Sigmoid colon (tissue), 7 donors: ENCODE results near the gene SOCS1. TPM values are rescaled to one million over a fixed set of nuclear protein-coding genes. Genes with fewer than 3 reads are reported as not detected.
A peak's percentile ranks its signal among the peaks of the same experiment; 100 is the strongest.

ENCODE experiments used
- DNase-seq: peaks from one replicate; pipeline ENCODE4 v3.0.0-alpha.2; 2019
- H3K27ac ChIP-seq, 4 donors: fragments of 200-600 bp; sonication (generic); one replicate each; pipeline ENCODE4 v1.5.1; 2016 to 2019; ENCODE audit warnings: mild to moderate bottlenecking in 1 of 4
- H3K27me3 ChIP-seq, 3 donors: fragments of 200-600 bp; sonication (generic); one replicate each; pipeline ENCODE4 v1.5.1; 2019; ENCODE audit warnings: mild to moderate bottlenecking in 1 of 3
- H3K36me3 ChIP-seq, 4 donors: fragments of 200-600 bp; sonication (generic); one replicate each; pipeline ENCODE4 v1.5.1; 2016 to 2019
- H3K4me1 ChIP-seq, 4 donors: fragments of 200-600 bp; sonication (generic); one replicate each; pipeline ENCODE4 v1.5.1; 2017 to 2019
- H3K4me3 ChIP-seq, 4 donors: fragments of 200-600 bp; sonication (generic); one replicate each; pipeline ENCODE4 v1.5.1; 2017 to 2019; ENCODE audit warnings: mild to moderate bottlenecking in 2 of 4, moderate library complexity in 1 of 4
- H3K9me3 ChIP-seq, 4 donors: fragments of 200-600 bp in 3 of 4; sonication (generic) in 3 of 4; one replicate each; pipeline versions ENCODE4 v1.5.1 to v1.6.1; 2013 to 2019
- EP300 ChIP-seq, 4 donors: sonication (generic); formaldehyde crosslinking; IDR thresholded peaks; one replicate each; pipeline ENCODE4 v1.6.1; 2017; ENCODE audit warnings: antibody characterized with exemption in 4 of 4
- POLR2A ChIP-seq, 2 donors: fragments of 450-650 bp; IDR thresholded peaks; one replicate each; pipeline ENCODE4 v1.6.1; 2016; ENCODE audit warnings: antibody characterized with exemption in 2 of 2, mild to moderate bottlenecking in 2 of 2, moderate library complexity in 2 of 2
- POLR2AphosphoS5 ChIP-seq, 4 donors: sonication (generic); formaldehyde crosslinking; IDR thresholded peaks; one replicate each; pipeline ENCODE4 v1.6.1; 2017; ENCODE audit warnings: antibody characterized with exemption in 4 of 4
- WGBS, 2 donors: extraction: QIAGEN DNeasy Blood & Tissue Kit; methylation state at CpG; one replicate each; pipeline ENCODE4 v1.1.7; 2013; 5-methylcytosine and 5-hydroxymethylcytosine counted together
- intact Hi-C: fragments of 100-400 bp; cut with DNase I; formaldehyde crosslinking; loops from one replicate; pipeline ENCODE4 v1.15.1; 2023
- polyA plus RNA-seq, 3 donors: library from polyadenylated mRNA; stranded (reverse); fragments of 200-250 nt; gene quantifications; one replicate each; pipeline ENCODE4 v1.2.3, GENCODE V29; 2013
- total RNA-seq, 4 donors: library from RNA; depleted of rRNA; stranded (reverse); fragments of >200 nt; gene quantifications; one replicate each; pipeline ENCODE4 v1.1.0, GENCODE V29; 2016
- TF ChIP-seq, protein P1 (sequence below), 4 experiments: fragments of 450-650 bp in 3 of 4; fragments of 200-600 bp in 1 of 4; IDR thresholded peaks; one replicate each; pipeline ENCODE4 v1.5.1; 2016 to 2019; ENCODE audit warnings: antibody characterized with exemption in 4 of 4, mild to moderate bottlenecking in 3 of 4, moderate library complexity in 2 of 4
- donor health status: healthy with polysubstance abuse.
- donor health status: Bipolar disorder and iron deficiency.
- donor health status: healthy.

Gene SOCS1
- total and polyA plus RNA-seq, 7 donors, result 0.66 to 26.4 (median 4.3) TPM; not detected in 1

DNA sequence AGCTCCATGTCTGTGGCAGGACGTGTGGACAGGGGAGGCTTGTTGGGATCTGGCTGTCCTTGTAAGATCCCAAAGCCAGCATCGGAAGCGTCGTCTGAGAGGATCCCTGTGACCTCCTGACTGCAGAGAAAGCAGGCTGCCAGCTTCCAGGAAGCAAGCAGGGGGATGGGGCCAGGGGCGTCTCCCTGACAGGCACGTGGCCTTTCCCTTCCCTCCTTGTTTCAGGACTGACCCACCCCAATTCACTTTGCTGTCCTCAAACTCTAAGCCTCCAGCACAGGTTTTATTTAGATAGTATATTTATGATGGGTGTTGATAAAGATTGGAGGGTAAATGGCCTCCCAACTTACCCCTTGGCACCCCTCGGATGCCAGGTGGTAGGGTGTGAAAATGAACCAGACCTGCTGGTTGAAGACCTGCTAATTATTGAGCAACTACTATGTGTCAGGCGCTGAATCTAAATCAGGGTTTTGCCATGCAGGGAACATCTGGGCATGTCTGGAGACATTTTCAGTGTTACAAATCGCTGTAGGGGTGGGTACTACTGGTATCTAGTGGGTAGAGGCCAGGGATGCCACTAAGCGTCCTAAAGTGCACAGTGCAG lies 24.5 kb downstream of the SOCS1 start:
- H3K4me1 ChIP-seq, result peaks cover 0 to 7% (median 0%) of the 10 kb centered on the region in 4 donors
- intact Hi-C loops, result no loop called here
- no peaks in the 10 kb centered on the region for H3K27me3 ChIP-seq
- TF ChIP-seq POLR2AphosphoS5 (IDR thresholded peaks at IDR 0.05) (no peak), POLR2A (IDR thresholded peaks at IDR 0.05) (no peak), EP300 (IDR thresholded peaks at IDR 0.05) (no peak)
- TF ChIP-seq, protein P1, sequence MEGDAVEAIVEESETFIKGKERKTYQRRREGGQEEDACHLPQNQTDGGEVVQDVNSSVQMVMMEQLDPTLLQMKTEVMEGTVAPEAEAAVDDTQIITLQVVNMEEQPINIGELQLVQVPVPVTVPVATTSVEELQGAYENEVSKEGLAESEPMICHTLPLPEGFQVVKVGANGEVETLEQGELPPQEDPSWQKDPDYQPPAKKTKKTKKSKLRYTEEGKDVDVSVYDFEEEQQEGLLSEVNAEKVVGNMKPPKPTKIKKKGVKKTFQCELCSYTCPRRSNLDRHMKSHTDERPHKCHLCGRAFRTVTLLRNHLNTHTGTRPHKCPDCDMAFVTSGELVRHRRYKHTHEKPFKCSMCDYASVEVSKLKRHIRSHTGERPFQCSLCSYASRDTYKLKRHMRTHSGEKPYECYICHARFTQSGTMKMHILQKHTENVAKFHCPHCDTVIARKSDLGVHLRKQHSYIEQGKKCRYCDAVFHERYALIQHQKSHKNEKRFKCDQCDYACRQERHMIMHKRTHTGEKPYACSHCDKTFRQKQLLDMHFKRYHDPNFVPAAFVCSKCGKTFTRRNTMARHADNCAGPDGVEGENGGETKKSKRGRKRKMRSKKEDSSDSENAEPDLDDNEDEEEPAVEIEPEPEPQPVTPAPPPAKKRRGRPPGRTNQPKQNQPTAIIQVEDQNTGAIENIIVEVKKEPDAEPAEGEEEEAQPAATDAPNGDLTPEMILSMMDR (IDR thresholded peaks at IDR 0.05), result no peak
- DNase-seq, result no peak
- H3K27ac ChIP-seq, result no peak overlapping the region
- H3K36me3 ChIP-seq, result no peaks in the 10 kb centered on the region
- no peaks in the 10 kb centered on the region for H3K9me3 ChIP-seq
- H3K4me3 ChIP-seq, result no peak overlapping the region
- 79 to 82% methylated on average over 10 of the region's 10 CpGs for WGBS, 2 donors

DNA sequence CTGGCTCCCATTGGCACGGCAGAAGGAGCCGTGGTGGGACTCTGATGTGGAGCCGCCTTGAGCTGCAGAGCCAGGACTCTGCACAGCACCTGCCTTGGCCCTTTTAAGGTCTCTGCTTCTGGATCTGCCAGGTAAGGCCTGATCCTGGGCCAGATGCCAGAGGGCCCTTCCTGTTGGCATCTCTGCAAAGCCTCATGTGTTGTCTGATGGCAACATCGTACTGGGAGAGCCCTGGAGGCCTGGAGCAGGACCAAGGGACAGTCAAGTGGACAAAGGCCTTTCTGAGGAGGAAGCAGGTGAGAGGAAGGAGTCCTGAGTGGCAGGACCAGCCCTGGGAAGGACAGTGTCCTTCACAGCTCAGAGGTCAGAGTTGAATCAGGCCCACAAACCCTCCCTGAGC lies 26.1 kb downstream of the SOCS1 start:
- Histone ChIP-seq H3K27me3 (no peaks in the 10 kb centered on the region), H3K9me3 (no peaks in the 10 kb centered on the region), H3K36me3 (no peaks in the 10 kb centered on the region), H3K4me1 (peaks cover 0 to 14% (median 7%) of the 10 kb centered on the region in 4 donors), H3K4me3 (no peak overlapping the region), H3K27ac (no peak overlapping the region)
- 45 to 73% methylated on average over 4 of the region's 4 CpGs for WGBS, 2 donors
- DNase-seq, result no peak
- intact Hi-C loops, result no loop called here
- TF ChIP-seq POLR2AphosphoS5 (IDR thresholded peaks at IDR 0.05) (no peak), POLR2A (IDR thresholded peaks at IDR 0.05) (no peak), EP300 (IDR thresholded peaks at IDR 0.05) (no peak)
- TF ChIP-seq, protein P1 (IDR thresholded peaks at IDR 0.05), result no peak

DNA sequence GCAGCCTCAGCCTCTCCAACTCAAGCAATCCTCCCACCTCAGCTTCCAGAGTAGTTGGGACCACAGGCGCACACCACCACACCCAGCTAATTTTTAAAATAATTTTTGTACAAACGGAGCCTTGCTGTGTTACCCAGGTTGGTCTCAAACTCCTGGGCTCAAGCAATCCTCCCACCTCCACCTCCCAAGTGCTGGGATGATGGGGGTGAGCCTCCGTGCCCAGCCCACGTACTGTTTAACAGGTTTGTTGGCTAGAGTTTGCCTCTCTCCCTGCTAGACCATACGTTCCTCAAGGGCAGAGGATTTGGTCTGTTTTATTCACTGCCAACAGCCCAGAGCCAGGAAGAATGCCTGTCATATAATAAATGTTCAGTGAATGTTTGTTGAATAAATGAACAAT lies 26.6 kb downstream of the SOCS1 start:
- H3K9me3 ChIP-seq, result no peaks in the 10 kb centered on the region
- no peak for TF ChIP-seq EP300 (IDR thresholded peaks at IDR 0.05)
- TF ChIP-seq POLR2A (IDR thresholded peaks at IDR 0.05), result no peak
- no peak for TF ChIP-seq POLR2AphosphoS5 (IDR thresholded peaks at IDR 0.05)
- TF ChIP-seq, protein P1 (IDR thresholded peaks at IDR 0.05), result no peak
- H3K4me3 ChIP-seq, result no peak overlapping the region
- H3K4me1 ChIP-seq, result peaks cover 0 to 14% (median 7%) of the 10 kb centered on the region in 4 donors
- intact Hi-C loops, result no loop called here
- no peak for DNase-seq
- no peaks in the 10 kb centered on the region for H3K27me3 ChIP-seq
- no peak overlapping the region for H3K27ac ChIP-seq
- H3K36me3 ChIP-seq, result no peaks in the 10 kb centered on the region
- 60 to 81% methylated on average over 5 of the region's 5 CpGs for WGBS, 2 donors

DNA sequence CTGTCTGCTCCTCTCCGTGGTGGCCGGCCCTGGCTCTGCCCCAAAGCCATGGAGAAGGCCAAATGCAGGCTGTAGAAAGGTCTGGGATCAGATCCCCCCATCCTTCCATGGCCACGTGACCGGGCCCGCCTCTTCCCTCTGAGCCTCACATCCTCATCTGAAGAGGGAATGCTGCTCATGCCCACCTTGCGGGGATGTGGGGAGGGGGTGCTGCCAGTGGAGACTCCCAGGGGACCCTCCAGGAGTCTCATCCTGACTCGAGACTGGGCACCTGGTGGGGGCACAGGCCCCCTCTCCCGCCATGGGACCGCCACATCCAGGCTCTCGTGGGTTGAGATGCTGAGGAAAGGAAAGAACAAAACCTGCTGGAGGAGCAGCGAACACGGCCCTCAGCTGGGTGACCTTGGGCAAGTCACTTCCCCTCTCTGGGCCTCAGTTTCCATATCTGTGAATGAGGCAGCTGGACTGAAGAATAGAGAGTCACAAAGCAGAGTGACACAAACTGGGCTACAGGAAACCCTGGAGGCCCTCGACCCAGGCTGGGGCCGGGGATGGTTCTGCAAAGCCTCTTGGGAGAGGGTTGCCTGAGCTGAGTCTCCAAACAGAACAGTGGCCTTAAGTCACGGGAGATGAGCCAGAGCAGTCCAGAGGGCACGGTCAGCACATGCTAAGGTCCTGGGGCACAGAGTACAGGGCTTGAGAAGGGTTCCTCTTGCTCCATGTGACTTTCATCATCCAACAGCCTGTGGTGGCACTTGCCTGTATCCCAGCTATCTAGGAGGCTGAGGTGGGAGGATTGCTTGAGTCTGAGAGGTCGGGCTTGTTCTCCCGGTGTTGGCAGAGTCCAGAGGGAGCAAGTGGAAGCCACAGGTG lies 30.1 kb downstream of the SOCS1 start:
- intact Hi-C loops, result no loop called here
- H3K27ac ChIP-seq, result peak overlapping the region in 1 of 4 donors; percentile 42
- no peaks in the 10 kb centered on the region for H3K9me3 ChIP-seq
- H3K4me1 ChIP-seq, result peaks cover 0 to 11% (median 7%) of the 10 kb centered on the region in 4 donors
- H3K36me3 ChIP-seq, result no peaks in the 10 kb centered on the region
- TF ChIP-seq POLR2AphosphoS5 (IDR thresholded peaks at IDR 0.05), result no peak
- TF ChIP-seq POLR2A (IDR thresholded peaks at IDR 0.05), result no peak
- TF ChIP-seq, protein P1 (IDR thresholded peaks at IDR 0.05), result no peak
- TF ChIP-seq EP300 (IDR thresholded peaks at IDR 0.05), result no peak
- 71 to 75% methylated on average over 18 of the region's 18 CpGs for WGBS, 2 donors
- no peak for DNase-seq
- H3K27me3 ChIP-seq, result no peaks in the 10 kb centered on the region
- H3K4me3 ChIP-seq, result peak overlapping the region in 2 of 4 donors; percentile 3 to 13
